Neural crest cell (in vitro differentiated cells): Measurements from ENCODE around the gene ACTR1B. TPM values are rescaled to one million over a fixed set of nuclear protein-coding genes. Genes with fewer than 3 reads are reported as not detected.
"Not testable (repeated sequence)": the region's sequence is repeated elsewhere in the genome, so short reads cannot be mapped to it uniquely, and the experiment has no call there.

ENCODE experiments used
- DNase-seq: peaks from one replicate; pipeline ENCODE4 v3.0.0; 2021; ENCODE audit warnings: low read depth, mixed read lengths, low spot score
- H3K27ac Mint-ChIP-seq: one replicate; pipeline ENCODE4 v1.8.0; 2021; ENCODE audit warnings: mild to moderate bottlenecking, mixed read lengths; ENCODE audit not compliant: unreplicated experiment
- H3K27me3 Mint-ChIP-seq: 2 replicates; pipeline ENCODE4 v1.8.0; 2021; ENCODE audit warnings: low read depth, mild to moderate bottlenecking, mixed read lengths
- H3K36me3 Mint-ChIP-seq: 2 replicates; pipeline ENCODE4 v1.8.0; 2021; ENCODE audit warnings: low read depth, mild to moderate bottlenecking, mixed read lengths
- H3K4me1 Mint-ChIP-seq: 2 replicates; pipeline ENCODE4 v1.8.0; 2021; ENCODE audit warnings: mixed read lengths
- H3K4me3 Mint-ChIP-seq: one replicate; pipeline ENCODE4 v1.8.0; 2021; ENCODE audit warnings: mild to moderate bottlenecking, mixed read lengths
- H3K9me3 Mint-ChIP-seq: 2 replicates; pipeline ENCODE4 v1.8.0; 2021; ENCODE audit warnings: mixed read lengths
- CTCF ChIP-seq: fragments of 200-600 bp; sonication (generic); conservative IDR thresholded peaks from 2 replicates; pipeline ENCODE4 v1.5.0; 2021; ENCODE audit warnings: antibody characterized with exemption, mild to moderate bottlenecking
- total RNA-seq: library from RNA; stranded (reverse); gene quantifications from 2 replicates; pipeline ENCODE4 v1.2.1, GENCODE V29; 2021

The ACTR1B gene
- total RNA-seq, 1 donor from 2014 or later = 62.6 TPM

- Mint-ChIP-seq H3K4me1 (no peaks in the 10 kb centered on the region), H3K9me3 (no peaks in the 10 kb centered on the region), H3K36me3 (no peaks in the 10 kb centered on the region), H3K4me3 (no peak overlapping the region), H3K27me3 (no peaks in the 10 kb centered on the region), H3K27ac (peak overlapping the region; percentile 69)
- TF ChIP-seq CTCF = no peak
- DNase-seq = no peak
Observed at GRCh38 chr2:97688062-97688827, 24.4 kb upstream of the ACTR1B start.

- H3K9me3 Mint-ChIP-seq, H3K4me3 Mint-ChIP-seq, DNase-seq, H3K27me3 Mint-ChIP-seq, H3K27ac Mint-ChIP-seq, H3K36me3 Mint-ChIP-seq, H3K4me1 Mint-ChIP-seq: not testable (repeated sequence)
Observed at GRCh38 chr2:97687235-97687634, 23.4 kb upstream of the ACTR1B start.

GRCh38 chr2:97678298-97678697, 14.5 kb upstream of the ACTR1B start:
- no peak for DNase-seq
- Mint-ChIP-seq H3K27me3 (no peaks in the 10 kb centered on the region), H3K9me3 (peaks cover 8% of the 10 kb centered on the region), H3K4me3 (no peak overlapping the region), H3K4me1 (no peaks in the 10 kb centered on the region), H3K27ac (no peak overlapping the region), H3K36me3 (peaks cover 11% of the 10 kb centered on the region)
- no peak for TF ChIP-seq CTCF

- no peak overlapping the region for H3K4me3 Mint-ChIP-seq
- H3K27ac Mint-ChIP-seq = peak overlapping the region; percentile 63
- H3K36me3 Mint-ChIP-seq = peaks cover 11% of the 10 kb centered on the region
- H3K4me1 Mint-ChIP-seq = no peaks in the 10 kb centered on the region
- TF ChIP-seq CTCF = no peak
- no peak for DNase-seq
- no peaks in the 10 kb centered on the region for H3K27me3 Mint-ChIP-seq
- H3K9me3 Mint-ChIP-seq = peaks cover 8% of the 10 kb centered on the region
Observed at GRCh38 chr2:97677480-97677879, 13.6 kb upstream of the ACTR1B start.

GRCh38 chr2:97676620-97677019, 12.8 kb upstream of the ACTR1B start:
- no peak overlapping the region for H3K4me3 Mint-ChIP-seq
- peaks cover 5% of the 10 kb centered on the region for H3K9me3 Mint-ChIP-seq
- H3K27ac Mint-ChIP-seq = no peak overlapping the region
- no peak for TF ChIP-seq CTCF
- H3K36me3 Mint-ChIP-seq = peaks cover 11% of the 10 kb centered on the region
- H3K4me1 Mint-ChIP-seq = no peaks in the 10 kb centered on the region
- DNase-seq = no peak
- no peaks in the 10 kb centered on the region for H3K27me3 Mint-ChIP-seq

- no peaks in the 10 kb centered on the region for H3K27me3 Mint-ChIP-seq
- peaks cover 3% of the 10 kb centered on the region for H3K9me3 Mint-ChIP-seq
Observed at GRCh38 chr2:97675430-97676113, 11.7 kb upstream of the ACTR1B start.

More at GRCh38 chr2:97675430-97676113, 11.7 kb upstream of the ACTR1B start:
- DNase-seq = no peak
- Mint-ChIP-seq H3K36me3 (peaks cover 11% of the 10 kb centered on the region), H3K4me1 (no peaks in the 10 kb centered on the region), H3K27ac (no peak overlapping the region), H3K4me3 (no peak overlapping the region)
- TF ChIP-seq CTCF = no peak
